ENCODE data around the gene NALCN. TPM values are rescaled to one million over a fixed set of nuclear protein-coding genes. Genes with fewer than 3 reads are reported as not detected.
A peak's percentile ranks its signal among the peaks of the same experiment; 100 is the strongest.

Gene NALCN
- total and polyA plus RNA-seq, 2 of the 8 experiments (the other 6 are each of a cell fraction or from before 2014, with no cell fraction given): 0.26 to 0.54 TPM

GRCh38 chr13:101449790-101450748, 33.8 kb upstream of the NALCN start:
- no peak overlapping the region for H2BK15ac ChIP-seq (ENCODE audit: low read length)
- no peaks in the 10 kb centered on the region for H3K79me2 ChIP-seq (ENCODE audit: control insufficient read depth in 1 of 2, insufficient read depth in 2 of 2, low read length in 2 of 2)
- no peak overlapping the region for H3K9ac ChIP-seq (replicated peaks in 1 of 4; ENCODE audit: extremely low read depth in 1 of 4, low read depth in 3 of 4, low read length in 3 of 4)
- H2AK5ac ChIP-seq (ENCODE audit: low read depth, low read length): no peak overlapping the region
- no peak overlapping the region for H3K23ac ChIP-seq (ENCODE audit: insufficient read length)
- no peak overlapping the region for H4K91ac ChIP-seq (replicated peaks; ENCODE audit: insufficient read length, low read length)
- no peak overlapping the region for H2BK12ac ChIP-seq (ENCODE audit: low read depth, low read length)
- DNase-seq (ENCODE audit: low read depth in 1 of 2, low spot score in 2 of 2): no peak
- WGBS, 2 experiments (ENCODE audit: extremely low coverage in 1 of 2, insufficient coverage in 1 of 2, insufficient read length in 1 of 2, insufficient replicate concordance in 2 of 2, low coverage in 1 of 2, low lambda C conversion rate in 2 of 2, missing lambda C conversion rate in 1 of 2): 56% methylated on average over 5 of the region's 5 CpGs; no CpG with 5 or more reads in 1 of the 2 experiments
- no peak overlapping the region for H2BK120ac ChIP-seq (replicated peaks; ENCODE audit: low read depth, low read length)
- no peak overlapping the region for H2BK5ac ChIP-seq (ENCODE audit: low read depth, low read length)
- H3K18ac ChIP-seq (ENCODE audit: extremely low read depth, low read length): no peak overlapping the region
- no peak overlapping the region for H4K8ac ChIP-seq (ENCODE audit: extremely low read depth, insufficient read depth, low read length)
- no peaks in the 10 kb centered on the region for H3K79me1 ChIP-seq (ENCODE audit: low read depth, low read length)
- no peak overlapping the region for H4K5ac ChIP-seq (ENCODE audit: insufficient read length, low read depth, low read length)
- H2AFZ ChIP-seq (ENCODE audit: low read length): no peak overlapping the region
- H3K56ac ChIP-seq (replicated peaks; ENCODE audit: insufficient read length, low read depth, low read length): no peak overlapping the region
- no peak overlapping the region for H3K4me3 ChIP-seq (ENCODE audit: extremely low read depth in 1 of 4, insufficient read depth in 2 of 4, low read depth in 3 of 4, low read length in 4 of 4)
- peak; percentile 24 for FAIRE-seq
- H3K36me3 ChIP-seq (ENCODE audit: control insufficient read depth in 2 of 4, insufficient read depth in 4 of 4, low read length in 3 of 4): no peaks in the 10 kb centered on the region
- no peaks in the 10 kb centered on the region for H4K20me1 ChIP-seq (replicated peaks in 1 of 2; ENCODE audit: control insufficient read depth in 1 of 2, insufficient read depth in 2 of 2, low read length in 2 of 2)
- no peaks in the 10 kb centered on the region for H3K9me3 ChIP-seq (ENCODE audit: insufficient read depth in 2 of 2, low read depth in 1 of 2, low read length in 1 of 2)
- H3K4ac ChIP-seq (replicated peaks; ENCODE audit: insufficient read length, low read depth, low read length): no peak overlapping the region
- no peak overlapping the region for H2BK20ac ChIP-seq (ENCODE audit: low read length)
- H3K4me2 ChIP-seq (ENCODE audit: insufficient read depth in 1 of 2, low read depth in 2 of 2, low read length in 2 of 2): no peak overlapping the region
- H3K27ac ChIP-seq (ENCODE audit: low read depth, low read length): no peak overlapping the region
- ChIA-PET CTCF (ENCODE audit: partially characterized antibody) (interaction anchor here (1.1 kb wide), 1 partner anchor 298 kb away, joined by 3 read pairs; no protein-coding TSS in a partner anchor), POLR2A (ENCODE audit: partially characterized antibody) (no interaction called here)
- no peaks in the 10 kb centered on the region for H3K23me2 ChIP-seq (ENCODE audit: low read depth, low read length)
- no peak overlapping the region for H3K14ac ChIP-seq (ENCODE audit: insufficient read length)
- H3K27me3 ChIP-seq (replicated peaks in 1 of 4; ENCODE audit: control insufficient read depth in 3 of 4, extremely low read depth in 1 of 4, insufficient read depth in 3 of 4, low read length in 3 of 4): no peaks in the 10 kb centered on the region
- peaks cover 0 to 10% (median 3%) of the 10 kb centered on the region in 4 experiments; a peak in 1 of 7 replicates for H3K4me1 ChIP-seq (replicated peaks in 1 of 4; ENCODE audit: control insufficient read depth in 3 of 4, insufficient read depth in 4 of 4, low read length in 3 of 4)
- no peak for TF ChIP-seq CEBPB (IDR thresholded peaks at IDR 0.05; ENCODE audit: low read depth, low read length)
- TF ChIP-seq RFX5 (IDR thresholded peaks at IDR 0.05; ENCODE audit: borderline replicate concordance, low read depth, low read length): no peak
- TF ChIP-seq NRF1 (IDR thresholded peaks at IDR 0.05; ENCODE audit: low read depth, low read length): no peak
- no peak for TF ChIP-seq JUND (IDR thresholded peaks at IDR 0.05; ENCODE audit: low read length)
- TF ChIP-seq CHD2 (IDR thresholded peaks at IDR 0.05; ENCODE audit: low read length): no peak
- TF ChIP-seq JUN (IDR thresholded peaks at IDR 0.05; ENCODE audit: low read depth, low read length): no peak
- TF ChIP-seq EP300 (IDR thresholded peaks at IDR 0.05; ENCODE audit: borderline replicate concordance in 1 of 2, low read depth in 2 of 2, low read length in 2 of 2): no peak
- TF ChIP-seq ATF3 (IDR thresholded peaks at IDR 0.05; ENCODE audit: insufficient read depth, low read depth, low read length): no peak
- TF ChIP-seq ATF2 (IDR thresholded peaks at IDR 0.05; ENCODE audit: low read length): no peak
- no peak for TF ChIP-seq TEAD4 (IDR thresholded peaks at IDR 0.05; ENCODE audit: low read depth, low read length)

All from H1 (cell line).